ENCODE data around the gene MAP1LC3B2.

MAP1LC3B2 gene

GRCh38 chr12:116582610-116583009, 23.4 kb downstream of the MAP1LC3B2 start:
- no peak overlapping the region for H3K4me3 ChIP-seq (ENCODE audit: low read depth, low read length)
- no peak for TF ChIP-seq CTCF (IDR thresholded peaks at IDR 0.05; ENCODE audit: low read depth, low read length, missing control alignments)
- no peak for DNase-seq (ENCODE audit: low read depth)

GRCh38 chr12:116583129-116583694, 24.0 kb downstream of the MAP1LC3B2 start:
- H3K4me3 ChIP-seq (ENCODE audit: low read depth, low read length), result no peak overlapping the region
- DNase-seq (ENCODE audit: low read depth), result no peak
- TF ChIP-seq CTCF (IDR thresholded peaks at IDR 0.05; ENCODE audit: low read depth, low read length, missing control alignments), result no peak

- H3K4me3 ChIP-seq (ENCODE audit: low read depth, low read length), result no peak overlapping the region
- TF ChIP-seq CTCF (IDR thresholded peaks at IDR 0.05; ENCODE audit: low read depth, low read length, missing control alignments), result no peak
- no peak for DNase-seq (ENCODE audit: low read depth)
Measured at GRCh38 chr12:116587270-116587669, 28.1 kb downstream of the MAP1LC3B2 start.

GRCh38 chr12:116588390-116589028, 29.3 kb downstream of the MAP1LC3B2 start:
- TF ChIP-seq CTCF (IDR thresholded peaks at IDR 0.05; ENCODE audit: low read depth, low read length, missing control alignments), result no peak
- no peak for DNase-seq (ENCODE audit: low read depth)
- H3K4me3 ChIP-seq (ENCODE audit: low read depth, low read length), result no peak overlapping the region

GRCh38 chr12:116589581-116589980, 30.4 kb downstream of the MAP1LC3B2 start:
- no peak for TF ChIP-seq CTCF (IDR thresholded peaks at IDR 0.05; ENCODE audit: low read depth, low read length, missing control alignments)
- no peak overlapping the region for H3K4me3 ChIP-seq (ENCODE audit: low read depth, low read length)
- DNase-seq (ENCODE audit: low read depth), result no peak

- no peak for DNase-seq (ENCODE audit: low read depth)
- no peak overlapping the region for H3K4me3 ChIP-seq (ENCODE audit: low read depth, low read length)
- TF ChIP-seq CTCF (IDR thresholded peaks at IDR 0.05; ENCODE audit: low read depth, low read length, missing control alignments), result no peak
Measured at GRCh38 chr12:116590561-116590960, 31.4 kb downstream of the MAP1LC3B2 start.
